Right ventricle myocardium inferior (tissue), 1 donor: Measurements from ENCODE around the gene ATP11A. TPM values are rescaled to one million over a fixed set of nuclear protein-coding genes. Genes with fewer than 3 reads are reported as not detected.
"Not testable (repeated sequence)": the region's sequence is repeated elsewhere in the genome, so short reads cannot be mapped to it uniquely, and the experiment has no call there.

ENCODE experiments used
- ATAC-seq: fragments of 200-7000 bp; cut with Tn5 transposase; one replicate; pipeline ENCODE4 v1.9.1; 2020; ENCODE audit warnings: mild to moderate bottlenecking, moderate library complexity
- DNase-seq: peaks from one replicate; pipeline ENCODE4 v3.0.0; 2021; ENCODE audit errors: missing footprints
- intact Hi-C: fragments of 100-400 bp; cut with DNase I; formaldehyde crosslinking; loops from one replicate; pipeline ENCODE4 v1.11.0; 2022
- total RNA-seq: library from RNA; stranded (reverse); fragmentation: NEBNext Ultra II Directional; extraction: Animal tissue kit (Norgen Biotek cat#: 25700); gene quantifications from one replicate; pipeline ENCODE4 v1.2.1, GENCODE V29; 2021
- donor health status: DM: no; HTN: yes; CAD: no; lungs with severe emphysema.

ATP11A gene
- total RNA-seq, 1 donor from 2014 or later: 89.9 TPM

- no peak for DNase-seq
- intact Hi-C loops: no loop called here
- ATAC-seq: no peak
Measured at GRCh38 chr13:112846411-112847115, 156.7 kb downstream of the ATP11A start.

DNA sequence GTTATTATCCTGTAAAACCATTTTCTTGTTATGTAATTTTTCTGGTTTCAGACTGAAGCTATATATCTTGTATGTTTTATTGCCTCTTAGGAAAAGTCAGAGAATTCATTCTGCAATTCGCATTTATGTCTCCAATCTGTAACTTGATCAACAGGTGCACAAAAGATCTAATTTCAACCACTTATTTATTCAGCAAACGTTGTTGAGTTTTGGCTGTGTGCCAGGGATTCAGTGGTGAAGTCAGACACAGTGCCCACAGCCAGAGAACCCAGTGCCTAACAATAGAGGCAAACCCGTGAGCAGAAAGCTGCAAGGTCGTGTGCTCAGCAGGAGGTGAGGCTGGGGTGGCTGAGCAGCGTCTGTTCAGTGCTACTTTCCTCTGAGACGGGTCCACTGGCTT lies 159.7 kb downstream of the ATP11A start:
- DNase-seq (no peak), ATAC-seq (no peak)
- intact Hi-C loops: no loop called here

DNA sequence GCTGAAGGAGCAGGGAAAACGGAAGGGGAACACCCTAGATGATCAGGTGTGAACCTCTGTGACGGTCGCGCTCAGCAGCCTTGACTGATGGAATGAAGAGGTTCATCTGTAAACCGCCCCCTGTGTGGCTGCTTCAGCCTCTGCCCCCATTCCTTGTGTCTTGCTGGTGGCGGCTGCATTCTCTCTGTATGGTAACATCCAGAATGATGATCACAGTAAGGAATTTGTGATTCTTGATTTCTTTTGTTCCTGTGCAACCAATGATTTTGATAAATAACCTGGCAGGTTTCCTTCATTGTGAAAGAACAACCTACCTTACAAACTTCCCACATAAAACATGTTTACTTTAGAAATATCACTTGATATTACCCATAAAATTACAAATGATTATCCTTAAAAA lies 160.4 kb downstream of the ATP11A start:
- ATAC-seq: no peak
- no peak for DNase-seq
- intact Hi-C loops: no loop called here

GRCh38 chr13:112851107-112852038 lies 161.5 kb downstream of the ATP11A start:
- DNase-seq: no peak

GRCh38 chr13:112852392-112852791 lies 162.6 kb downstream of the ATP11A start:
- DNase-seq (no peak), ATAC-seq (no peak)
- intact Hi-C loops: no loop called here

More at GRCh38 chr13:112851107-112852038, 161.5 kb downstream of the ATP11A start:
- intact Hi-C loops: no loop called here
- no peak for ATAC-seq

DNA sequence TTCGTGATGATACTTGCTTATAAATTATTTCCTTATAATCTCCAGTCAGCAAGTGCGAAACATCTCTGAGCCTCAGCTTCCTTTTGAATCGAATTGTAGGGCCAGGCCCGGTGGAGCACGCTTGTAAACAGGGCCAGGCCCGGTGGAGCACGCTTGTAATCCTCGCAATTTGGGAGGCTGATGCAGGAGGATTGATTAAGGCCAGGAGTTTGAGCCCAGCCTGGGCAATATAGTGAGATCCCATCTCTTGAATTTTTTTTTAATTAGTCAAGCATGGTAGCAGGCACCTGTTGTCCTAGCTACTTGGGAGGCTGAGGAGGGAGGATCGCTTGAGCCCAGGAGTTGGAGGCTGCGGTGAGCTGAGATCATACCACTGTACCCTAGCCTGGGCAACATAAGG lies 163.0 kb downstream of the ATP11A start:
- intact Hi-C loops: no loop called here
- ATAC-seq: no peak
- DNase-seq: no peak

- intact Hi-C loops: no loop called here
- no peak for ATAC-seq
- no peak for DNase-seq
Measured at GRCh38 chr13:112854321-112854720, 164.5 kb downstream of the ATP11A start.

GRCh38 chr13:112855859-112856258 lies 166.0 kb downstream of the ATP11A start:
- ATAC-seq: no peak
- no peak for DNase-seq
- intact Hi-C loops: no loop called here

- intact Hi-C loops: no loop called here
- no peak for ATAC-seq
- no peak for DNase-seq
Measured at GRCh38 chr13:112857914-112858490, 168.2 kb downstream of the ATP11A start.

DNA sequence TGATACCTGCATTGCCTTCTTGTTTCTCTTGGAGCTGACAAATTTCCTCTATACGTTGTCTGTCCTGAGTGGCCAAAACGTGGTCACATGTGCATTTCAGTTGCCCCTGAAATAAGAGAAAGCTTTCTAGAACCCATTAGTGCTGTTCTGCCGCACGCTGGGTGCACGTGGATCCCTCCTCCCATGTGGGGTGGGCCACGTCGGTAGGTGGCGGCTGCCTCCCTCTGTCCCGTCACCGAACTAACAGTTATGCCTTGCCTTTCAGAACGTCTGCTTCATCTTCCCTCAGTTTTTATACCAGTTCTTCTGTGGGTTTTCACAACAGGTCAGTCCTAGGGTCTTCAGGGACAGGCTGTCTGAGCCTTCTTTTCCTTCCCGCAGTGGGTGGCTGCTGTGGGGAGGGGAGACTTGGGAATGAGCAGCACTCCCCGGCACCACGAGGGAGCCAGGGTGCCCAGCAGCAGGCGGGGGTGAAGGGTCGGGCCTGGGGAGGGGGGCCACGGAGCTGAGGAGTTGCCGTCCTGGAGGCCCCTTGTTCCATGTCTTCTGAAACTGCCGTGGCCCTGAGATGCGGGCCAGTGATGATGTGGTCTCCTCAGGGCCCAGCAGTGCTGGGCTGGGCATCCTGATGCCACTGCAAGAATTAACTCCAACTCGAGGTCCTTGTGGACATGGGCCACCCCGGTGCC lies 169.4 kb downstream of the ATP11A start:
- ATAC-seq (peak; percentile 8), DNase-seq (no peak)
- intact Hi-C loops: no loop called here

DNA sequence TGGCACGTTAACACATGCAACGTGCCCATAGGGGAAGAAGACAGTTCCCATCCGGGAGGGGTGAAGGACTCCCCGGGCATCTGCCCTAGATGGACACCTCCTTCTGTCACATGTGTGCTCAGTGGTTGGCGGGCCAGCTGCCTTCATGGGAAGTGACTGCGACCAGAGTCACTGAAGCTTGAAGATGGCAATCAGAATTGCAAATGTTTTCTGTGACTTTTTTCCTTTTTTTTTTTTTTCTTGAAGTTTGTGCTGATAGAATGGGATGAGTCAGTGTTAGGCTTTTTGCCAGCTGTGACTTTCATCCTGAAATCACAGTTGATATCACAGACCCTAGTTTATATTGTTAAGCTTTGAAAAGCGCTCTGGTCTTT lies 170.0 kb downstream of the ATP11A start:
- peak; percentile 16 for ATAC-seq
- intact Hi-C loops: no loop called here
- no peak for DNase-seq

GRCh38 chr13:112861876-112862615 lies 172.2 kb downstream of the ATP11A start:
- intact Hi-C loops: no loop called here
- no peak for DNase-seq

GRCh38 chr13:112863356-112863755 lies 173.5 kb downstream of the ATP11A start:
- DNase-seq, ATAC-seq, intact Hi-C loops: not testable (repeated sequence)

More at GRCh38 chr13:112861876-112862615, 172.2 kb downstream of the ATP11A start:
- ATAC-seq: no peak

GRCh38 chr13:112865478-112865877 lies 175.6 kb downstream of the ATP11A start:
- DNase-seq, intact Hi-C loops, ATAC-seq: not testable (repeated sequence)

DNA sequence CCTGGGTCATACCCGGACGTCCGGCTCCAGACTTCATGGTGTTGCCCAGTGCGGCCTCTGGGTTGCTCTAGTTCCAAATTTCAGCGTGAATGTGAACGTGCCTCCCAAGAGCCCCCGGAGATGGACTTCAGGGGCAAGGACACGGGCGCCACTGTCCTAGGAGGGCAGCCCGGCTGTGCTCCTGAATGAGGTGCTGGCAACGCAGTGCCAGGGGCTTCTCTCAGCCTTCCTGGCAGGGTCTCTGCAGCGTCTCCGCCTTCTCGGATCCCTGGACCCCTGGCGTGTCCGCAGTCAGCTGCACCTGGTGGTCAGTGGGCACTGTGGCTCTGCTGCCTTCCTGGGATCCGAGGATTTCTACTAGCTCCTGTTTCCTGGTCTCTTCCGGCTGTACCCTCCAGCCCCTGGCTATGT lies 177.5 kb downstream of the ATP11A start:
- no peak for ATAC-seq
- DNase-seq: no peak
- intact Hi-C loops: no loop called here

- DNase-seq (no peak), ATAC-seq (no peak)
- intact Hi-C loops: no loop called here
Measured at GRCh38 chr13:112868308-112868707, 178.5 kb downstream of the ATP11A start.

- peak; percentile 69 for DNase-seq
- no peak for ATAC-seq
- intact Hi-C loops: no loop called here
Measured at GRCh38 chr13:112869202-112870050, 179.6 kb downstream of the ATP11A start.

DNA sequence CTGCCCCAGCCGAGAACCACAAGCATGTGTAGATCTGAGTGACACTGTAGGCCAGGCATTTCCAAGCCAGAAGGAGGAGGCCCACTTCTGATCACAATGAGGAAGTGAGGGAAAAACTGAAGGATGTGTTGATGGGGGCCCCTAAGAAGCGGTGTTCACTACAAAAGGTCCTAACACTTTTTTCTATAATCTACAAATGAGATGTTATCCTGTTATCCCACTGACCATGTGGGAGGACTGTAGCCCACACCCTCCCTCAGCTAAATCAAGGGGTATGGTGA lies 180.2 kb downstream of the ATP11A start:
- ATAC-seq (no peak), DNase-seq (no peak)
- intact Hi-C loops: no loop called here
